ENCODE results near the gene PNMA8B. TPM values are rescaled to one million over a fixed set of nuclear protein-coding genes. Genes with fewer than 3 reads are reported as not detected.

Gene PNMA8B
- polyA plus RNA-seq, 1 of the 3 experiments (the other 2 are of a cell fraction), result 0.92 TPM

- no peaks in the 10 kb centered on the region for H3K9me3 ChIP-seq
- ChIA-PET CTCF (interaction anchor here (1.1 kb wide), 1 partner anchor 44 kb away, joined by 3 read pairs; no protein-coding TSS in a partner anchor), POLR2A (no interaction called here)
- H3K4me1 ChIP-seq (ENCODE audit: control insufficient read depth in 1 of 2, insufficient read depth in 2 of 2, low read depth in 1 of 2, low read length in 1 of 2), result 0 out of 4 replicates have a peak, but pooled peaks cover 0 to 5% of the 10 kb centered on the region in 2 experiments
- H3K36me3 ChIP-seq (replicated peaks in 1 of 2; ENCODE audit: control insufficient read depth in 1 of 2, insufficient read depth in 2 of 2, low read length in 1 of 2), result no peaks in the 10 kb centered on the region
- no peaks in the 10 kb centered on the region for H3K9me2 ChIP-seq
- no peak for DNase-seq
- no peaks in the 10 kb centered on the region for H3K79me2 ChIP-seq (ENCODE audit: insufficient read depth)
- peaks cover 5% of the 10 kb centered on the region for H3F3A ChIP-seq (replicated peaks; ENCODE audit: insufficient read depth)
- H3K27me3 ChIP-seq (ENCODE audit: insufficient read depth), result no peaks in the 10 kb centered on the region
- no peak overlapping the region for H2AFZ ChIP-seq (ENCODE audit: low read depth)
- H3K27ac ChIP-seq (ENCODE audit: low read depth in 2 of 2, low read length in 1 of 2), result no peak overlapping the region
- H3K4me2 ChIP-seq, result no peak overlapping the region
- no peak overlapping the region for H3K4me3 ChIP-seq (ENCODE audit: low read depth in 2 of 2, low read length in 1 of 2)
- H4K20me1 ChIP-seq (ENCODE audit: insufficient read depth), result no peaks in the 10 kb centered on the region
- no peak overlapping the region for H3K9ac ChIP-seq
- TF ChIP-seq GATA2 (CRISPR knock-in tag; IDR thresholded peaks at IDR 0.05) (no peak), REST (IDR thresholded peaks at IDR 0.05; ENCODE audit: low read depth, low read length) (no peak), JUND (IDR thresholded peaks at IDR 0.05) (no peak), USF2 (IDR thresholded peaks at IDR 0.05; ENCODE audit: borderline replicate concordance, low read depth, low read length) (no peak), RFX5 (IDR thresholded peaks at IDR 0.05; ENCODE audit: low read length) (no peak), NRF1 (IDR thresholded peaks at IDR 0.05; ENCODE audit: low read depth, low read length) (no peak), RXRA (IDR thresholded peaks at IDR 0.05; ENCODE audit: borderline replicate concordance, low read depth) (no peak), FOSL2 (IDR thresholded peaks at IDR 0.05; ENCODE audit: borderline replicate concordance, low read depth) (no peak), SIN3A (IDR thresholded peaks at IDR 0.05; ENCODE audit: borderline replicate concordance, low read depth, low read length) (no peak), YY1 (IDR thresholded peaks at IDR 0.05; ENCODE audit: low read depth) (no peak), MXI1 (IDR thresholded peaks at IDR 0.05; ENCODE audit: low read depth, low read length) (no peak), SMC3 (IDR thresholded peaks at IDR 0.05; ENCODE audit: low read depth, low read length) (no peak), EZH2phosphoT487 (IDR thresholded peaks at IDR 0.05; ENCODE audit: borderline replicate concordance, low read depth) (no peak), EP300 (IDR thresholded peaks at IDR 0.05; ENCODE audit: borderline replicate concordance in 1 of 2, low read depth in 1 of 2, low read length in 1 of 2) (no peak)
- TF ChIP-seq, protein P1, sequence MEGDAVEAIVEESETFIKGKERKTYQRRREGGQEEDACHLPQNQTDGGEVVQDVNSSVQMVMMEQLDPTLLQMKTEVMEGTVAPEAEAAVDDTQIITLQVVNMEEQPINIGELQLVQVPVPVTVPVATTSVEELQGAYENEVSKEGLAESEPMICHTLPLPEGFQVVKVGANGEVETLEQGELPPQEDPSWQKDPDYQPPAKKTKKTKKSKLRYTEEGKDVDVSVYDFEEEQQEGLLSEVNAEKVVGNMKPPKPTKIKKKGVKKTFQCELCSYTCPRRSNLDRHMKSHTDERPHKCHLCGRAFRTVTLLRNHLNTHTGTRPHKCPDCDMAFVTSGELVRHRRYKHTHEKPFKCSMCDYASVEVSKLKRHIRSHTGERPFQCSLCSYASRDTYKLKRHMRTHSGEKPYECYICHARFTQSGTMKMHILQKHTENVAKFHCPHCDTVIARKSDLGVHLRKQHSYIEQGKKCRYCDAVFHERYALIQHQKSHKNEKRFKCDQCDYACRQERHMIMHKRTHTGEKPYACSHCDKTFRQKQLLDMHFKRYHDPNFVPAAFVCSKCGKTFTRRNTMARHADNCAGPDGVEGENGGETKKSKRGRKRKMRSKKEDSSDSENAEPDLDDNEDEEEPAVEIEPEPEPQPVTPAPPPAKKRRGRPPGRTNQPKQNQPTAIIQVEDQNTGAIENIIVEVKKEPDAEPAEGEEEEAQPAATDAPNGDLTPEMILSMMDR (IDR thresholded peaks at IDR 0.05), result no peak
- TF ChIP-seq, protein P2, sequence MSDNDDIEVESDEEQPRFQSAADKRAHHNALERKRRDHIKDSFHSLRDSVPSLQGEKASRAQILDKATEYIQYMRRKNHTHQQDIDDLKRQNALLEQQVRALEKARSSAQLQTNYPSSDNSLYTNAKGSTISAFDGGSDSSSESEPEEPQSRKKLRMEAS (IDR thresholded peaks at IDR 0.05; ENCODE audit: low read depth), result no peak
- 87% methylated on average over 15 of the region's 15 CpGs for WGBS (ENCODE audit: low lambda C conversion rate)
Measured at GRCh38 chr19:46446021-46446420, 49.6 kb downstream of the PNMA8B start.
